Body of pancreas (tissue), 4 donors: ENCODE results near the gene UBE2L3. TPM values are rescaled to one million over a fixed set of nuclear protein-coding genes. Genes with fewer than 3 reads are reported as not detected.
"Not testable (repeated sequence)": the region's sequence is repeated elsewhere in the genome, so short reads cannot be mapped to it uniquely, and the experiment has no call there.

Experiments
- ATAC-seq: fragments of 150-250 bp; one replicate; pipeline ENCODE4 v1.9.1; 2016
- DNase-seq, 4 donors: peaks; one replicate each; pipeline ENCODE4 v3.0.0-alpha.2; 2019
- H3K27ac ChIP-seq, 4 donors: fragments of 200-600 bp; sonication (generic); 1 replicate in 3 of 4; 2 replicates in 1 of 4; pipeline versions ENCODE4 v1.5.1 to v1.6.1; 2016 to 2019; ENCODE audit warnings: mild to moderate bottlenecking in 1 of 4, mixed read lengths in 1 of 4, moderate library complexity in 1 of 4
- H3K27me3 ChIP-seq, 2 donors: fragments of 200-600 bp; sonication (generic); one replicate each; pipeline ENCODE4 v1.6.0; 2016; ENCODE audit warnings: mild to moderate bottlenecking in 1 of 2
- H3K36me3 ChIP-seq, 2 donors: fragments of 200-600 bp; sonication (generic); replicated peaks in 1 of 2; 2 replicates each; pipeline ENCODE4 v1.5.1; 2016; ENCODE audit warnings: low read depth in 2 of 2; ENCODE audit not compliant: insufficient read depth in 1 of 2
- H3K4me1 ChIP-seq: fragments of 200-600 bp; sonication (generic); one replicate; pipeline ENCODE4 v1.6.0; 2016
- H3K4me3 ChIP-seq, 2 donors: fragments of 200-600 bp; sonication (generic); 1 replicate in 1 of 2; 2 replicates in 1 of 2; pipeline ENCODE4 v1.5.1; 2016 to 2019
- H3K9me3 ChIP-seq, 3 donors: fragments of 200-600 bp; sonication (generic); 1 replicate in 2 of 3; 2 replicates in 1 of 3; pipeline ENCODE4 v1.5.1; 2016
- POLR2A ChIP-seq, 3 donors: fragments of 450-650 bp; IDR thresholded peaks; one replicate each; pipeline ENCODE4 v1.6.1; 2016; ENCODE audit warnings: antibody characterized with exemption in 3 of 3, mild to moderate bottlenecking in 2 of 3
- WGBS, 2 donors: methylation state at CpG; one replicate each; pipeline ENCODE4 v1.1.5; 2017; 5-methylcytosine and 5-hydroxymethylcytosine counted together
- intact Hi-C: fragments of 100-400 bp; cut with DNase I; formaldehyde crosslinking; loops from one replicate; pipeline ENCODE4 v1.15.1; 2023
- total RNA-seq, 2 donors: library from RNA; depleted of rRNA; stranded (reverse); fragments of >200 nt; gene quantifications; one replicate each; pipeline ENCODE4 v1.1.0, GENCODE V29; 2016
- TF ChIP-seq, protein P1 (sequence below), 7 experiments: fragments of 450-650 bp in 4 of 7; fragments of 200-600 bp in 3 of 7; sonication (generic) in 3 of 7; IDR thresholded peaks; one replicate each; pipeline ENCODE4 v1.5.1; 2016 to 2019; ENCODE audit warnings: antibody characterized with exemption in 7 of 7

The UBE2L3 gene
- total RNA-seq, 2 donors from 2014 or later, result 17.4 to 33.3 TPM

GRCh38 chr22:21606775-21607174 lies 39.3 kb downstream of the UBE2L3 start:
- ATAC-seq, result no peak
- H3K9me3 ChIP-seq, result no peaks in the 10 kb centered on the region
- 86 to 91% methylated on average over 8 of the region's 8 CpGs for WGBS, 2 donors
- intact Hi-C loops, result no loop called here
- H3K27me3 ChIP-seq, result no peaks in the 10 kb centered on the region
- DNase-seq, result no peak
- no peak overlapping the region for H3K4me3 ChIP-seq
- TF ChIP-seq, protein P1, sequence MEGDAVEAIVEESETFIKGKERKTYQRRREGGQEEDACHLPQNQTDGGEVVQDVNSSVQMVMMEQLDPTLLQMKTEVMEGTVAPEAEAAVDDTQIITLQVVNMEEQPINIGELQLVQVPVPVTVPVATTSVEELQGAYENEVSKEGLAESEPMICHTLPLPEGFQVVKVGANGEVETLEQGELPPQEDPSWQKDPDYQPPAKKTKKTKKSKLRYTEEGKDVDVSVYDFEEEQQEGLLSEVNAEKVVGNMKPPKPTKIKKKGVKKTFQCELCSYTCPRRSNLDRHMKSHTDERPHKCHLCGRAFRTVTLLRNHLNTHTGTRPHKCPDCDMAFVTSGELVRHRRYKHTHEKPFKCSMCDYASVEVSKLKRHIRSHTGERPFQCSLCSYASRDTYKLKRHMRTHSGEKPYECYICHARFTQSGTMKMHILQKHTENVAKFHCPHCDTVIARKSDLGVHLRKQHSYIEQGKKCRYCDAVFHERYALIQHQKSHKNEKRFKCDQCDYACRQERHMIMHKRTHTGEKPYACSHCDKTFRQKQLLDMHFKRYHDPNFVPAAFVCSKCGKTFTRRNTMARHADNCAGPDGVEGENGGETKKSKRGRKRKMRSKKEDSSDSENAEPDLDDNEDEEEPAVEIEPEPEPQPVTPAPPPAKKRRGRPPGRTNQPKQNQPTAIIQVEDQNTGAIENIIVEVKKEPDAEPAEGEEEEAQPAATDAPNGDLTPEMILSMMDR (IDR thresholded peaks at IDR 0.05), result no peak
- TF ChIP-seq POLR2A (IDR thresholded peaks at IDR 0.05), result no peak
- H3K27ac ChIP-seq, result no peak overlapping the region
- peaks cover 0 to 7% of the 10 kb centered on the region in 2 donors for H3K36me3 ChIP-seq
- H3K4me1 ChIP-seq, result no peaks in the 10 kb centered on the region

GRCh38 chr22:21609556-21610157 lies 42.1 kb downstream of the UBE2L3 start:
- whole genome bisulfite sequencing, 2 donors, result 94 to 95% methylated on average over 11 of the region's 11 CpGs
- H3K9me3 ChIP-seq, DNase-seq, intact Hi-C loops, ATAC-seq, H3K4me3 ChIP-seq, H3K27ac ChIP-seq, H3K36me3 ChIP-seq, H3K4me1 ChIP-seq, H3K27me3 ChIP-seq: not testable (repeated sequence)

GRCh38 chr22:21611210-21611977 lies 43.9 kb downstream of the UBE2L3 start:
- no peak overlapping the region for H3K27ac ChIP-seq
- H3K4me3 ChIP-seq, result no peak overlapping the region
- H3K27me3 ChIP-seq, result no peaks in the 10 kb centered on the region
- TF ChIP-seq, protein P1 (IDR thresholded peaks at IDR 0.05), result no peak
- no peak for TF ChIP-seq POLR2A (IDR thresholded peaks at IDR 0.05)
- no peaks in the 10 kb centered on the region for H3K9me3 ChIP-seq
- no peak for ATAC-seq
- H3K36me3 ChIP-seq, result peaks cover 0 to 7% of the 10 kb centered on the region in 2 donors
- DNase-seq, result no peak
- H3K4me1 ChIP-seq, result peaks cover 13% of the 10 kb centered on the region
- intact Hi-C loops, result no loop called here
- WGBS, 2 donors, result 85 to 89% methylated on average over 4 of the region's 4 CpGs

DNA sequence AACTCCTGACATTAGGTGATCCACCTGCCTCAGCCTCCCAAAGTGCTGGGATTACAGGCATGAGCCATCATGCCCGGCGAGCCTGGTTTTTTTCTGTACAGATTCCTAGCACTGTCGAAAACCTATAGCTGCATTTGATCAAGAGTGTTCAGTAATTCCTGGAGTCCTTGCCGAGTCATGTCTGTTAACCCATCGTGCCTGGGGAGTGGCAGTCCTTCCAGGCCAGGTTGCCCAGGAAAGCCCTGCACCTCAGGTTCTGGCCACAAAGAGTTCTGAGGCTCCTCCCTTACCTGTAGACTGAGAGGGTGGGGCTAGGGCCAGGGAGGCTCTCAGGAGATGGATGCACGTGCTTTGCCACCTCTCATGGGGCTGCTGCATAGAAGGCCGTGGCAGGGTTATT lies 45.3 kb downstream of the UBE2L3 start:
- TF ChIP-seq, protein P1 (IDR thresholded peaks at IDR 0.05), result no peak
- TF ChIP-seq POLR2A (IDR thresholded peaks at IDR 0.05), result no peak
- WGBS, 2 donors, result 85 to 93% methylated on average over 7 of the region's 7 CpGs
- H3K9me3 ChIP-seq, result no peaks in the 10 kb centered on the region
- H3K27ac ChIP-seq, result no peak overlapping the region
- H3K4me1 ChIP-seq, result peaks cover 13% of the 10 kb centered on the region
- H3K4me3 ChIP-seq, result no peak overlapping the region
- intact Hi-C loops, result no loop called here
- DNase-seq, result no peak
- no peak for ATAC-seq
- no peaks in the 10 kb centered on the region for H3K27me3 ChIP-seq
- peaks cover 0 to 7% of the 10 kb centered on the region in 2 donors for H3K36me3 ChIP-seq

GRCh38 chr22:21613553-21614233 lies 46.2 kb downstream of the UBE2L3 start:
- 87 to 92% methylated on average over 4 of the region's 4 CpGs for WGBS, 2 donors
- no peaks in the 10 kb centered on the region for H3K27me3 ChIP-seq
- H3K36me3 ChIP-seq, result peaks cover 0 to 7% of the 10 kb centered on the region in 2 donors
- ATAC-seq (no peak), DNase-seq (no peak)
- H3K9me3 ChIP-seq, result no peaks in the 10 kb centered on the region
- no peak overlapping the region for H3K27ac ChIP-seq
- no peak overlapping the region for H3K4me3 ChIP-seq
- H3K4me1 ChIP-seq, result peaks cover 13% of the 10 kb centered on the region
- intact Hi-C loops, result no loop called here
- TF ChIP-seq, protein P1 (IDR thresholded peaks at IDR 0.05), result no peak
- TF ChIP-seq POLR2A (IDR thresholded peaks at IDR 0.05), result no peak
